HEK293 (cell line): ENCODE measurements around the gene MUC13.

Experiments used
- CTCF ChIA-PET: fragments of 350-600 bp; formaldehyde crosslinking; extraction: SDS; loops from one replicate; lab custom pipeline; 2021; ENCODE audit warnings: antibody characterized with exemption; lab: Yijun Ruan, JAX
- POLR2A ChIA-PET: fragments of 300-600 bp; formaldehyde crosslinking; extraction: SDS; loops from one replicate; lab custom pipeline; 2020; ENCODE audit warnings: antibody characterized with exemption, inconsistent platforms; lab: Yijun Ruan, JAX
- H3K27ac ChIP-seq: fragments of 200-500 bp; sonication (Bioruptor generic); 2 replicates; pipeline ENCODE4 v1.5.1; 2014; ENCODE audit warnings: low read depth, low read length, control low read depth, inconsistent platforms; ENCODE audit errors: extremely low read depth
- H3K36me3 ChIP-seq, 2 experiments: fragments of 200-500 bp in 1 of 2; sonication (Bioruptor generic) in 1 of 2; 1 replicate in 1 of 2; 2 replicates in 1 of 2; pipeline ENCODE4 v1.5.1; 2014 to 2017; ENCODE audit warnings: inconsistent platforms in 2 of 2, low read length in 2 of 2; ENCODE audit not compliant: control insufficient read depth in 2 of 2, insufficient read depth in 1 of 2
- H3K4me1 ChIP-seq: fragments of 200-500 bp; sonication (Bioruptor generic); 2 replicates; pipeline ENCODE4 v1.5.1; 2014; ENCODE audit warnings: mild to moderate bottlenecking, low read length, inconsistent platforms; ENCODE audit not compliant: control insufficient read depth, insufficient read depth
- H3K4me3 ChIP-seq: 2 replicates; pipeline ENCODE4 v1.5.1; 2011; ENCODE audit warnings: low read depth, mild to moderate bottlenecking, control low read depth, low read length, moderate library complexity
- H3K9me3 ChIP-seq: fragments of 200-500 bp; sonication (Bioruptor generic); 2 replicates; pipeline ENCODE4 v1.5.1; 2014; ENCODE audit warnings: low read depth, low read length, inconsistent platforms; ENCODE audit not compliant: control insufficient read depth, insufficient read depth
- KLF9 ChIP-seq: fragments of 450-650 bp; formaldehyde crosslinking; IDR thresholded peaks from 2 replicates; pipeline ENCODE4 v1.5.1; 2016; ENCODE audit warnings: missing biosample characterization, missing genetic modification characterization, low read depth
- MYNN ChIP-seq: fragments of 450-650 bp; formaldehyde crosslinking; IDR thresholded peaks from 2 replicates; pipeline ENCODE4 v1.5.1; 2016; ENCODE audit warnings: missing biosample characterization, missing genetic modification characterization, borderline replicate concordance
- PRDM10 ChIP-seq: fragments of 450-650 bp; formaldehyde crosslinking; IDR thresholded peaks from 2 replicates; pipeline ENCODE4 v1.5.1; 2016; ENCODE audit warnings: missing biosample characterization, missing genetic modification characterization
- TCF7L2 ChIP-seq: IDR thresholded peaks from 2 replicates; pipeline ENCODE4 v1.6.1; 2011; ENCODE audit warnings: low read depth, mild to moderate bottlenecking, inconsistent platforms, low read length, moderate library complexity, borderline replicate concordance
- ZNF214 ChIP-seq: fragments of 450-650 bp; formaldehyde crosslinking; IDR thresholded peaks from 2 replicates; pipeline ENCODE4 v1.5.1; 2017; ENCODE audit warnings: missing biosample characterization, mild to moderate bottlenecking, missing genetic modification characterization, borderline replicate concordance
- ZNF248 ChIP-seq: fragments of 450-650 bp; formaldehyde crosslinking; IDR thresholded peaks from 2 replicates; pipeline ENCODE4 v1.5.1; 2017; ENCODE audit warnings: missing biosample characterization, missing genetic modification characterization
- ZNF274 ChIP-seq, 2 experiments: fragments of 200-500 bp in 1 of 2; fragments of 450-650 bp in 1 of 2; sonication (Bioruptor generic) in 1 of 2; formaldehyde crosslinking in 1 of 2; IDR thresholded peaks; 2 replicates each; pipeline versions ENCODE4 v1.5.1 to v1.6.1; 2014 to 2016; ENCODE audit warnings: borderline replicate concordance in 1 of 2, inconsistent platforms in 1 of 2, low read length in 1 of 2, missing biosample characterization in 1 of 2, missing genetic modification characterization in 1 of 2
- ZNF362 ChIP-seq: fragments of 450-650 bp; formaldehyde crosslinking; IDR thresholded peaks from 2 replicates; pipeline ENCODE4 v1.5.1; 2016; ENCODE audit warnings: missing biosample characterization, missing genetic modification characterization
- ZNF654 ChIP-seq: fragments of 450-650 bp; formaldehyde crosslinking; IDR thresholded peaks from 2 replicates; pipeline ENCODE4 v1.5.1; 2016; ENCODE audit warnings: low read depth, missing biosample characterization, missing genetic modification characterization
- ZNF791 ChIP-seq: fragments of 450-650 bp; formaldehyde crosslinking; IDR thresholded peaks from 2 replicates; pipeline ENCODE4 v1.5.1; 2016; ENCODE audit warnings: missing biosample characterization, missing genetic modification characterization
- TF ChIP-seq, protein P1 (sequence below): fragments of 450-650 bp; formaldehyde crosslinking; IDR thresholded peaks from 2 replicates; pipeline ENCODE4 v1.5.1; 2016; ENCODE audit warnings: missing biosample characterization, missing genetic modification characterization
- TF ChIP-seq, protein P2 (sequence below): fragments of 450-650 bp; formaldehyde crosslinking; IDR thresholded peaks from 2 replicates; pipeline ENCODE4 v1.5.1; 2017; ENCODE audit warnings: missing biosample characterization, mild to moderate bottlenecking, missing genetic modification characterization, moderate library complexity

The MUC13 gene

DNA sequence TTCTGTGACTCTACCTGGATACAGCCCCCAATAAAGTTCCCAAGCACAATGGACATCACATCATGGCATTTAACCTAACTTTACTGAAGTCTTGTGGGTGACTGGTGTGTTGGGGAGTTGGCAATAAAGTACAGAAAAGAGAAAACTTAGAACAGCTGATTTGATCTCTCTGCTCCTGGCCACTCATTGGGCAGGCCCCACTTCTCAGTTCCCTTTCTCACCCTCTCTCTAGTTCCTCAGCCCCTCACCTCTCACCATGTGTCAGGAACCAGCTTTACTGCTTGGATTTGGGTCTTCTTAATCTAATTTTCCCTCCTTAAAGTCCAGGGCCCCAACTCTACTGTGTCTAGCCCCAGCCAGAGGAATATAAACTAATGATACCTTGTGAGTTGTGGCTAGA lies 713 bp upstream of the MUC13 start (continued):
- TF ChIP-seq KLF9: no peak

- H3K4me1 ChIP-seq: no peaks in the 10 kb centered on the region
- H3K9me3 ChIP-seq: no peaks in the 10 kb centered on the region
- H3K4me3 ChIP-seq: no peak overlapping the region
- CTCF ChIA-PET: interaction anchor here (0.5 to 2.4 kb wide), 16 partner anchors 11 to 1724 kb away, joined by 3 to 13 read pairs (median 3); no protein-coding TSS in a partner anchor
- TF ChIP-seq ZNF274 (IDR thresholded peaks at IDR 0.05; ENCODE audit: low read length) (no peak), ZNF274 (tag by site-specific recombination; IDR thresholded peaks at IDR 0.05; ENCODE audit: borderline replicate concordance) (no peak), ZNF654 (tag by site-specific recombination) (peak; percentile 61)
- TF ChIP-seq, all 188 proteins: peak for 1
- Histone ChIP-seq H3K36me3 (no peaks in the 10 kb centered on the region), H3K27ac (no peak overlapping the region)
- POLR2A ChIA-PET: no interaction called here
These were observed 6.0 kb downstream of the MUC13 start for GRCh38 chr3:124928333-124929202.

- no peak overlapping the region for H3K27ac ChIP-seq
- H3K4me3 ChIP-seq: no peak overlapping the region
- no peaks in the 10 kb centered on the region for H3K9me3 ChIP-seq
- no peaks in the 10 kb centered on the region for H3K36me3 ChIP-seq
- TF ChIP-seq TCF7L2: no peak
- TF ChIP-seq PRDM10 (tag by site-specific recombination): 0 out of 2 replicates have a peak, but pooled peaks have one; percentile 53
- TF ChIP-seq, all 188 proteins: peak for 1
- CTCF ChIA-PET: interaction anchor here (0.6 to 2.4 kb wide), 12 partner anchors 22 to 685 kb away, joined by 3 to 13 read pairs (median 3); no protein-coding TSS in a partner anchor
- POLR2A ChIA-PET: no interaction called here
- H3K4me1 ChIP-seq: no peaks in the 10 kb centered on the region
These were observed 6.9 kb downstream of the MUC13 start for GRCh38 chr3:124927574-124928045.

DNA sequence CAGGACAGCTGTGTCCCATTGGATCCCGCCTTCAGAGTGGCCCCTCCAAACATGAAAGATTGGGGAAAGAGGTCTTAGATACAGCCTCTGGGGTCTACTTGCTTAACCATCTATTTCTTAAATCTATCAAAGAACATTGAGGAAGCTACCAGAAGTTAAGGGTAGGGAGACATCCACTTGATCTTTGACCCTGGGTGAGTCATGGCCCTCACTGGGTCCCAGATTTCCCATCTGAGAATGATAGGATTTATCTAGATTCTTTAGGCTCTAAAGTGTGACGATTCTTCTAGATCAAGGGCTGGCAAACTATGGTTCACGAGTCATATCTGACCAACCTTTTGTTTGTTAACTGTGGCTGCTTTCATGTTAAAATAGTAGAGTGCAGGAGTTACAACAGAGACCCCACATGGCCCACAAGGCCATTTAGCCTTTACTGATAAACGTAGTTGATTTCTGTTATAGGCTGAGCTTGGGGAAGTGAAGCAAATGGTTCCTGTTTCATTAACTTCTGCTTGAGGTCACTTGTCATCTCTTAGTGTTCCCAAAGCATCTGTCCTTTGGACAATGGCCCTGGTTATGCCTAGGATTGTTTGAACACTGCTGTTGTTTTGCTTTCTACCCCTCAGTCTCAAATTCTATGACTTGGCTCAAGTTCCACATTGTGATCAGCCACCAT lies 8.0 kb downstream of the MUC13 start:
- CTCF ChIA-PET: interaction anchor here (0.7 to 1.8 kb wide), 3 partner anchors 23 to 659 kb away, joined by 3 to 6 read pairs (median 3); no protein-coding TSS in a partner anchor

More for the DNA sequence above, 8.0 kb downstream of the MUC13 start:
- POLR2A ChIA-PET: no interaction called here
- no peaks in the 10 kb centered on the region for H3K4me1 ChIP-seq
- no peaks in the 10 kb centered on the region for H3K36me3 ChIP-seq
- H3K27ac ChIP-seq: no peak overlapping the region
- TF ChIP-seq ZNF274 (IDR thresholded peaks at IDR 0.05; ENCODE audit: low read length) (no peak), ZNF274 (tag by site-specific recombination; IDR thresholded peaks at IDR 0.05; ENCODE audit: borderline replicate concordance) (no peak), ZNF362 (tag by site-specific recombination) (no peak), MYNN (no peak), ZNF791 (tag by site-specific recombination) (no peak), ZNF248 (tag by site-specific recombination) (no peak), ZNF214 (tag by site-specific recombination) (no peak)
- TF ChIP-seq, protein P1, sequence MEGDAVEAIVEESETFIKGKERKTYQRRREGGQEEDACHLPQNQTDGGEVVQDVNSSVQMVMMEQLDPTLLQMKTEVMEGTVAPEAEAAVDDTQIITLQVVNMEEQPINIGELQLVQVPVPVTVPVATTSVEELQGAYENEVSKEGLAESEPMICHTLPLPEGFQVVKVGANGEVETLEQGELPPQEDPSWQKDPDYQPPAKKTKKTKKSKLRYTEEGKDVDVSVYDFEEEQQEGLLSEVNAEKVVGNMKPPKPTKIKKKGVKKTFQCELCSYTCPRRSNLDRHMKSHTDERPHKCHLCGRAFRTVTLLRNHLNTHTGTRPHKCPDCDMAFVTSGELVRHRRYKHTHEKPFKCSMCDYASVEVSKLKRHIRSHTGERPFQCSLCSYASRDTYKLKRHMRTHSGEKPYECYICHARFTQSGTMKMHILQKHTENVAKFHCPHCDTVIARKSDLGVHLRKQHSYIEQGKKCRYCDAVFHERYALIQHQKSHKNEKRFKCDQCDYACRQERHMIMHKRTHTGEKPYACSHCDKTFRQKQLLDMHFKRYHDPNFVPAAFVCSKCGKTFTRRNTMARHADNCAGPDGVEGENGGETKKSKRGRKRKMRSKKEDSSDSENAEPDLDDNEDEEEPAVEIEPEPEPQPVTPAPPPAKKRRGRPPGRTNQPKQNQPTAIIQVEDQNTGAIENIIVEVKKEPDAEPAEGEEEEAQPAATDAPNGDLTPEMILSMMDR: no peak
- TF ChIP-seq, protein P2, sequence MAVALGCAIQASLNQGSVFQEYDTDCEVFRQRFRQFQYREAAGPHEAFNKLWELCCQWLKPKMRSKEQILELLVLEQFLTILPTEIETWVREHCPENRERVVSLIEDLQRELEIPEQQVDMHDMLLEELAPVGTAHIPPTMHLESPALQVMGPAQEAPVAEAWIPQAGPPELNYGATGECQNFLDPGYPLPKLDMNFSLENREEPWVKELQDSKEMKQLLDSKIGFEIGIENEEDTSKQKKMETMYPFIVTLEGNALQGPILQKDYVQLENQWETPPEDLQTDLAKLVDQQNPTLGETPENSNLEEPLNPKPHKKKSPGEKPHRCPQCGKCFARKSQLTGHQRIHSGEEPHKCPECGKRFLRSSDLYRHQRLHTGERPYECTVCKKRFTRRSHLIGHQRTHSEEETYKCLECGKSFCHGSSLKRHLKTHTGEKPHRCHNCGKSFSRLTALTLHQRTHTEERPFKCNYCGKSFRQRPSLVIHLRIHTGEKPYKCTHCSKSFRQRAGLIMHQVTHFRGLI: no peak
- no peaks in the 10 kb centered on the region for H3K9me3 ChIP-seq
- no peak overlapping the region for H3K4me3 ChIP-seq
